ENCODE data around the gene ATF5.

The ATF5 gene

DNA sequence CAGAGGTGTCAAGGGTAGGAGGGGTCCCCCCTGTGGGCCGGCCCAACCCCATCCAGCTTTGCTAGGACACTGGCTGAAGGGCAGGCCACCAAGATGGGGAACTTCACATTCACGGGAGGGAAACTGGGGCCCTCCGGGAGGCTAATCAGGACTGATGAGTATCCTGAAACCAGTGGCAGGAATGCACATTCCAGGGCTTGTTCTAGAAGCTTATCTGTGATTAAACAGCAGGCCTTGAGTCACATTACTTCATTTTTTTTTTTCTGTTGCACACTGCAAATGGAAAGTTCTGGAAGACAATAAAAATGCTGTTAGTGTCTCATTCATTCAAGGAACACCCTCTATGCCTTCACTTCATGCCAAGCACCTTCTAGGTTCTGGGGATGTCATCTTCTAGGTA lies 47.5 kb downstream of the ATF5 start:
- DNase-seq (ENCODE audit: low read depth in 2 of 2), result no peak

DNA sequence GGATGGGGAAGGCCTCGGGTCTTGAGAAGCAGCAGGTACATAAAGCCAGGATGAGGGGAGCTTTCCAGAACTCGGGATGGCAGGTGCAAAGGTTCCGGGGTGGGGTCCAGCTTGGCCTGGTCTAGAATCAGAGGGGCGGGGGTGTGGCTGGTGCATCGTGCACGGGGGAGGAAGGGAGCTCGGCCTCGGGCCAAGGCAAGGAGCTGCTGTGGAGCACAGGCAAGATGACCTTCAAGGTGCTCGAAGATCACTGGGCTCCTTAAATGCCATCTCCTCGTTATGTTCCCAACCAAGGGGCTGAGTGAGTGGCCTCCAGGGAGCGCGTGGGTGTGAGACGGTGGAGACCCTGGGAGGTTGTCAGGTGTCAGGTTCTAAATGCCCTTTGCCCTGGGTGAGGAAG lies 48.1 kb downstream of the ATF5 start:
- DNase-seq (ENCODE audit: low read depth in 2 of 2), result no peak

DNA sequence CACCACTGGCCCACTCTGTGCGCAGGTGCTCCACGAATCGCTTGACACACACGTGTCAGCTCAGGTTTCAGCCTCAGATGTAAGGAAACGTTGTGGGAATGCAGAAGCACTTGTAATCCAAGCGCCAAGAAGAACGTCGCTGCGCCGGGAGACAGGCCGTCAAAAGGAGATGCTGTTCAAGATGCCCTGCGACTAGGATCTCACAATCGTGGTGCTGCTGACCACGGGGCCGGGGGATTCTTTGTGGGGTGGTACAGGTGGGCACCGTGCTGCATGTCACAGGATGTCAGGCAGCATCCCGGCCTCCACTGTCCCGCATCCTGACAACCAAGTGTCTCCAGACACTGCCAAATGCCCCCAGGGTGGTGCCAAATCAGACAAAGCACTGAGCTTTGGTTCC lies 48.9 kb downstream of the ATF5 start:
- no peak for DNase-seq (ENCODE audit: low read depth in 2 of 2)

DNA sequence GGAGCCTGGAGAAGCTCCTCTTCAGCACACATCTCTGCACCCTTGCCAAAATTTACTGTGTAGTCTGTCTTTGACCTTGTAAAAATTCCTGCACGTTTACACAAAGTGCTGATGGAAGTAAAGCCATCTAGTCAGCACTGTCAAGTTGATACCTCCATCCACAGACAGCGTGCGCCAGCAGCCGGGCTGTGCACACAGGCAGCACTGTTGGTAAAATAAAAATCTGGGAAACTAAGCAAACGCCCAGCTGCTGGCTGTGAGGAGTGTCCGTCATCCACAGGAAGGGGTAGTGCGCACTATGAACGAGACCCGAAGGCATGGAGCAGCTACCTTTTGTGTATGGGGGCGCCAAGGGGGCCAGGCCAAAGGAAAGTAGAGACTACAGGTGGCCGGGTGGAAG lies 49.3 kb downstream of the ATF5 start:
- DNase-seq (ENCODE audit: low read depth in 2 of 2), result no peak

DNA sequence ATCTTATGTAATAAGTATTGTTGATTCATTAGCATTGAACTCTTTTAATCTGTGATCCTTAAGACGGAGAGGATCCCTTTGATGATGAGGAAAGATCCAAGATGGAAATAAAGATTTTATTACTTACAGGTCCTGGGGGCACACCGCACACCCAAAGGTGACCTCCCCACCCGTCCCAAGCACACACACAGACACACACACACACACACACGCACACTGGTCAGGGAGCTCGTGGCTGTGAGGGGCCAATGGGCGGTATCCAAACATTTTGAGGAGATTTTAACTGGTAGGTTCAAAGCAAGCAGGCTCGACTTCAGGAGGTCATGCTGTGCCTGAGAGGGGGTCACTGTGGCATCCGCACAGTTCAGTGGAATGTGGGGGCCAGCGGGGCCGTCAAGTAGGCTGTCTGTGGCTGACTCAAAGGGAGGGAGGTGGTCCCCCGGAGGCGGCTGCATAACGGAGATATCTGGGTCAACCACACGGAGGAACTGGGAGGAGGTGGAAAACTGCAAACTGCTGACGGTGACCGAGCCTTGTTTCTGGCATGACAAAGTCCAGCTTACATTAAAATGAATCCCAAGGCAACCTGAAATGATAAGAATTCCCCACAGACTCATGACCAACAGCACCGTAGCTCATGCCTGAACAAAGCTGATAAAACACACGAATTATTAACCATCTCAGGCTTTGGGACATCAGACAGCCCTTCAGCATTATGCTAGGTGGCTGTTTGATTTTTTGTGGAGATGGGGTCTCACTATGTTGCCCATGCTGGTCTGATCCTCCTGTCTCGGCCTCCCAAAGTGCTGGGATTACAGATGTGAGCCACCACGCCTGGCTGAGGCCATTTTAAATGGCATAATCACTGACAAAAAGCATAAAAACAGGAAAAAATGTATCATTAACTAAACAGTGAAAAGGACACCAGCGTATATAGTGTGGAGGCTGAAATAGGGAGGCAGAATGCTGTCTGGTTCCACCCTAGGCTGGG lies 52.9 kb downstream of the ATF5 start:
- no peak for DNase-seq (ENCODE audit: low read depth in 2 of 2)

All from stimulated activated CD4-positive, alpha-beta T cell treated with anti-CD3 and anti-CD28 coated beads, Interleukin-1b, Interleukin-23, amount 100 ng/mL, for 1 hour (primary cell).